Mammary epithelial cell (primary cell): ENCODE data around the gene SERPINI2.

Source experiments
- CTCF ChIP-seq, 2 donors: IDR thresholded peaks in 1 of 2; conservative IDR thresholded peaks in 1 of 2; 2 replicates each; pipeline ENCODE4 v1.5.1; 2011 to 2012; ENCODE audit warnings: inconsistent platforms in 2 of 2, low read length in 2 of 2, mild to moderate bottlenecking in 2 of 2, control low read depth in 1 of 2, low read depth in 1 of 2; ENCODE audit not compliant: insufficient read depth in 1 of 2; ENCODE audit errors: extremely low read depth in 1 of 2
- EZH2 ChIP-seq: IDR thresholded peaks from 2 replicates; pipeline ENCODE4 v1.6.1; 2012; ENCODE audit warnings: low read length, inconsistent platforms, borderline replicate concordance

- no peak for TF ChIP-seq CTCF (conservative IDR thresholded peaks at IDR 0.05 in 1 of 2, IDR thresholded peaks at IDR 0.05 in 1 of 2; ENCODE audit: extremely low read depth in 1 of 2, insufficient read depth in 1 of 2, low read depth in 1 of 2, low read length in 2 of 2)
- TF ChIP-seq EZH2: no peak
These were observed 15.7 kb upstream of the SERPINI2 start for GRCh38 chr3:167489571-167489970.
